Parathyroid adenoma (tissue), 2 donors: ENCODE measurements around the gene IL17REL.

ENCODE experiments used
- H2AFZ ChIP-seq: fragments of 300-600 bp; sonication (generic); one replicate; pipeline ENCODE4 v1.7.0; 2017; ENCODE audit warnings: antibody characterized with exemption, mild to moderate bottlenecking
- H3K27ac ChIP-seq: fragments of 300-600 bp; sonication (generic); one replicate; pipeline ENCODE4 v1.7.0; 2017
- H3K27me3 ChIP-seq: fragments of 300-600 bp; sonication (generic); one replicate; pipeline ENCODE4 v1.7.0; 2017; ENCODE audit warnings: low read length; ENCODE audit not compliant: control insufficient read depth, insufficient read depth
- H3K36me3 ChIP-seq: fragments of 300-600 bp; sonication (generic); one replicate; pipeline ENCODE4 v1.7.0; 2017; ENCODE audit warnings: low read length; ENCODE audit not compliant: control insufficient read depth, insufficient read depth
- H3K4me1 ChIP-seq: fragments of 300-600 bp; sonication (generic); one replicate; pipeline ENCODE4 v1.7.0; 2017; ENCODE audit warnings: control low read depth
- H3K4me2 ChIP-seq: fragments of 300-600 bp; sonication (generic); one replicate; pipeline ENCODE4 v1.7.0; 2017; ENCODE audit warnings: low read length
- H3K4me3 ChIP-seq: fragments of 300-600 bp; sonication (generic); one replicate; pipeline ENCODE4 v1.7.0; 2017; ENCODE audit warnings: low read depth, low read length
- H3K79me2 ChIP-seq: fragments of 300-600 bp; sonication (generic); one replicate; pipeline ENCODE4 v1.7.0; 2017; ENCODE audit warnings: control low read depth
- H3K9ac ChIP-seq: fragments of 300-600 bp; sonication (generic); one replicate; pipeline ENCODE4 v1.7.0; 2017; ENCODE audit warnings: mild to moderate bottlenecking
- H3K9me3 ChIP-seq: fragments of 300-600 bp; sonication (generic); one replicate; pipeline ENCODE4 v1.7.0; 2017; ENCODE audit warnings: low read length; ENCODE audit not compliant: control insufficient read depth
- TF ChIP-seq, protein P1 (sequence below): fragments of 300-600 bp; sonication (generic); IDR thresholded peaks from one replicate; pipeline ENCODE4 v1.7.0; 2017; ENCODE audit warnings: antibody characterized with exemption, mild to moderate bottlenecking
- donor health status: primary hyperparathyroidism.

The IL17REL gene

GRCh38 chr22:50040717-50041116 is 28.2 kb upstream of the IL17REL start:
- Histone ChIP-seq H3K9ac (no peak overlapping the region), H3K79me2 (no peaks in the 10 kb centered on the region), H2AFZ (no peak overlapping the region), H3K36me3 (no peaks in the 10 kb centered on the region), H3K9me3 (no peaks in the 10 kb centered on the region), H3K27ac (no peak overlapping the region), H3K4me3 (no peak overlapping the region), H3K4me2 (no peak overlapping the region), H3K4me1 (no peaks in the 10 kb centered on the region), H3K27me3 (no peaks in the 10 kb centered on the region)
- TF ChIP-seq, protein P1, sequence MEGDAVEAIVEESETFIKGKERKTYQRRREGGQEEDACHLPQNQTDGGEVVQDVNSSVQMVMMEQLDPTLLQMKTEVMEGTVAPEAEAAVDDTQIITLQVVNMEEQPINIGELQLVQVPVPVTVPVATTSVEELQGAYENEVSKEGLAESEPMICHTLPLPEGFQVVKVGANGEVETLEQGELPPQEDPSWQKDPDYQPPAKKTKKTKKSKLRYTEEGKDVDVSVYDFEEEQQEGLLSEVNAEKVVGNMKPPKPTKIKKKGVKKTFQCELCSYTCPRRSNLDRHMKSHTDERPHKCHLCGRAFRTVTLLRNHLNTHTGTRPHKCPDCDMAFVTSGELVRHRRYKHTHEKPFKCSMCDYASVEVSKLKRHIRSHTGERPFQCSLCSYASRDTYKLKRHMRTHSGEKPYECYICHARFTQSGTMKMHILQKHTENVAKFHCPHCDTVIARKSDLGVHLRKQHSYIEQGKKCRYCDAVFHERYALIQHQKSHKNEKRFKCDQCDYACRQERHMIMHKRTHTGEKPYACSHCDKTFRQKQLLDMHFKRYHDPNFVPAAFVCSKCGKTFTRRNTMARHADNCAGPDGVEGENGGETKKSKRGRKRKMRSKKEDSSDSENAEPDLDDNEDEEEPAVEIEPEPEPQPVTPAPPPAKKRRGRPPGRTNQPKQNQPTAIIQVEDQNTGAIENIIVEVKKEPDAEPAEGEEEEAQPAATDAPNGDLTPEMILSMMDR: no peak

GRCh38 chr22:50039669-50040443 is 27.3 kb upstream of the IL17REL start:
- Histone ChIP-seq H3K4me2 (no peak overlapping the region), H2AFZ (no peak overlapping the region), H3K27me3 (no peaks in the 10 kb centered on the region), H3K9me3 (no peaks in the 10 kb centered on the region), H3K36me3 (no peaks in the 10 kb centered on the region), H3K4me3 (no peak overlapping the region), H3K79me2 (no peaks in the 10 kb centered on the region), H3K9ac (no peak overlapping the region), H3K27ac (no peak overlapping the region), H3K4me1 (no peaks in the 10 kb centered on the region)
- TF ChIP-seq, protein P1: no peak

DNA sequence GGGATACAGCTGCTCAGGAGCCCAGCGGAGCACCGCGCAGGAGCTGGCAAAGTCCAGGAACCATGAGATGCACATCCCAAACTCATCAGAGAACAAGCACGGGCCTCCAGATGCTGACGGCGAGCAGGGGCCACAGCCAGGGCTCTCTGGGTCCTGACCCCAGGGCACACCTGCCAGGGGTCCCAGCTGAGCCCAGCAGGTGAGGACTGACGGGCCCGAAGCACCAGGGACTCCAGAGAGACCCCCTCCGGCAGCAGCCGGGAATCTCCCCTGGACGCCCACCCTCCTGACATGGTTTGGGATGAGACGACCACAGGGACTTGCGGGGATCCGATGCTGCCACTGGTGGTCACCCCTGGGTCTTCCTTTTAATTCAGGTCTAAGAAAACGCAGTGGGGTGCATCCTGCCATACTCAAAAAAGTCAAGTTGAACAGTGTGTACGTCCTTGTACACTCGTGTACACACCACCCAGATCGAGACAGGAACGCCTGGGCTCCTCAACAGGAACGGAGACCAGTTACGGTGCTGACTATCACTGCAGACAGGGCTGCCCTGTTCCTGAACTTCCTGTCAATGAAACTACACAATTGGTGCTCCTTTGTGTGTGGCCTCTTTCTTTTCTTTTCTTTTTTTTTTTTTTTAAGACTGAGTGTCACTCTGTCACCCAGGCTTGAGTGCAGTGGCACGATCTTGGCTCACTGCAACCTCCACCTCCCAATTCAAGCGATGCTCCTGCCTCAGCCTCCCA is 23.6 kb upstream of the IL17REL start:
- no peaks in the 10 kb centered on the region for H3K27me3 ChIP-seq
- no peak overlapping the region for H3K4me3 ChIP-seq
- H3K9me3 ChIP-seq: no peaks in the 10 kb centered on the region
- no peak overlapping the region for H3K4me2 ChIP-seq
- H3K4me1 ChIP-seq: no peaks in the 10 kb centered on the region
- no peak overlapping the region for H2AFZ ChIP-seq
- H3K9ac ChIP-seq: no peak overlapping the region
- no peak overlapping the region for H3K27ac ChIP-seq
- H3K79me2 ChIP-seq: no peaks in the 10 kb centered on the region
- no peaks in the 10 kb centered on the region for H3K36me3 ChIP-seq
- TF ChIP-seq, protein P1: no peak

GRCh38 chr22:50035131-50035881 is 22.7 kb upstream of the IL17REL start:
- Histone ChIP-seq H3K4me1 (no peaks in the 10 kb centered on the region), H3K27ac (no peak overlapping the region), H3K79me2 (no peaks in the 10 kb centered on the region), H3K4me2 (no peak overlapping the region), H3K36me3 (no peaks in the 10 kb centered on the region), H3K9ac (no peak overlapping the region), H2AFZ (no peak overlapping the region), H3K4me3 (no peak overlapping the region), H3K9me3 (no peaks in the 10 kb centered on the region), H3K27me3 (no peaks in the 10 kb centered on the region)
- TF ChIP-seq, protein P1: no peak
